ENCODE data around the gene INSRR.

Gene INSRR

GRCh38 chr1:156828400-156829124 lies 30.4 kb downstream of the INSRR start:
- intact Hi-C loops (cut with micrococcal nuclease): no loop called here
- Mint-ChIP-seq H3K4me1 (ENCODE audit: low read depth) (no peaks in the 10 kb centered on the region), H3K27ac (no peak overlapping the region), H3K36me3 (ENCODE audit: low read depth) (no peaks in the 10 kb centered on the region), H3K27me3 (peaks cover 32% of the 10 kb centered on the region), H3K9me3 (no peaks in the 10 kb centered on the region), H3K4me3 (no peak overlapping the region)

- intact Hi-C loops (cut with micrococcal nuclease): no loop called here
- no peaks in the 10 kb centered on the region for H3K36me3 Mint-ChIP-seq (ENCODE audit: low read depth)
- no peak overlapping the region for H3K4me3 Mint-ChIP-seq
- peaks cover 31% of the 10 kb centered on the region for H3K27me3 Mint-ChIP-seq
- H3K27ac Mint-ChIP-seq: no peak overlapping the region
- H3K9me3 Mint-ChIP-seq: no peaks in the 10 kb centered on the region
- H3K4me1 Mint-ChIP-seq (ENCODE audit: low read depth): no peaks in the 10 kb centered on the region
These were observed 32.3 kb downstream of the INSRR start for GRCh38 chr1:156826630-156827029.

GRCh38 chr1:156823210-156823790 lies 35.6 kb downstream of the INSRR start:
- Mint-ChIP-seq H3K27me3 (peaks cover 33% of the 10 kb centered on the region), H3K4me1 (ENCODE audit: low read depth) (no peaks in the 10 kb centered on the region), H3K36me3 (ENCODE audit: low read depth) (no peaks in the 10 kb centered on the region), H3K9me3 (no peaks in the 10 kb centered on the region), H3K27ac (no peak overlapping the region), H3K4me3 (no peak overlapping the region)
- intact Hi-C loops (cut with micrococcal nuclease): no loop called here

GRCh38 chr1:156822680-156823079 lies 36.2 kb downstream of the INSRR start:
- H3K36me3 Mint-ChIP-seq (ENCODE audit: low read depth): no peaks in the 10 kb centered on the region
- no peaks in the 10 kb centered on the region for H3K9me3 Mint-ChIP-seq
- intact Hi-C loops (cut with micrococcal nuclease): no loop called here
- H3K4me1 Mint-ChIP-seq (ENCODE audit: low read depth): no peaks in the 10 kb centered on the region
- peaks cover 33% of the 10 kb centered on the region for H3K27me3 Mint-ChIP-seq
- H3K4me3 Mint-ChIP-seq: no peak overlapping the region
- H3K27ac Mint-ChIP-seq: no peak overlapping the region

- intact Hi-C loops (cut with micrococcal nuclease): no loop called here
- no peak overlapping the region for H3K4me3 Mint-ChIP-seq
- H3K27me3 Mint-ChIP-seq: peaks cover 36% of the 10 kb centered on the region
- H3K4me1 Mint-ChIP-seq (ENCODE audit: low read depth): peaks cover 4% of the 10 kb centered on the region
- no peaks in the 10 kb centered on the region for H3K9me3 Mint-ChIP-seq
- no peaks in the 10 kb centered on the region for H3K36me3 Mint-ChIP-seq (ENCODE audit: low read depth)
- no peak overlapping the region for H3K27ac Mint-ChIP-seq
These were observed 37.1 kb downstream of the INSRR start for GRCh38 chr1:156821801-156822200.

- Mint-ChIP-seq H3K27ac (peak within 1 kb of the TSS; percentile 69), H3K9me3 (no peaks in the 10 kb centered on the region), H3K4me1 (ENCODE audit: low read depth) (peaks cover 48% of the 10 kb centered on the region), H3K4me3 (peak within 1 kb of the TSS; percentile 45), H3K27me3 (peaks cover 70% of the 10 kb centered on the region), H3K36me3 (ENCODE audit: low read depth) (no peaks in the 10 kb centered on the region)
- intact Hi-C loops (cut with micrococcal nuclease): no loop called here
These were observed 42.2 kb downstream of the INSRR start, which contains the start of gene SH2D2A for GRCh38 chr1:156816561-156817328. Gene SH2D2A (minus strand): TSS chr1:156816848. CDS start chr1:156816708, 140 bp downstream.

- H3K27ac Mint-ChIP-seq: peak overlapping the region; percentile 69
- peaks cover 72% of the 10 kb centered on the region for H3K27me3 Mint-ChIP-seq
- peaks cover 55% of the 10 kb centered on the region for H3K4me1 Mint-ChIP-seq (ENCODE audit: low read depth)
- no peaks in the 10 kb centered on the region for H3K9me3 Mint-ChIP-seq
- no peak overlapping the region for H3K4me3 Mint-ChIP-seq
- intact Hi-C loops (cut with micrococcal nuclease): no loop called here
- no peaks in the 10 kb centered on the region for H3K36me3 Mint-ChIP-seq (ENCODE audit: low read depth)
These were observed 42.9 kb downstream of the INSRR start for GRCh38 chr1:156815961-156816422.

GRCh38 chr1:156815307-156815826 lies 43.5 kb downstream of the INSRR start:
- H3K27ac Mint-ChIP-seq: no peak overlapping the region
- intact Hi-C loops (cut with micrococcal nuclease): no loop called here

GRCh38 chr1:156814571-156815260 lies 44.2 kb downstream of the INSRR start:
- peaks cover 57% of the 10 kb centered on the region for H3K4me1 Mint-ChIP-seq (ENCODE audit: low read depth)
- intact Hi-C loops (cut with micrococcal nuclease): no loop called here
- peaks cover 63% of the 10 kb centered on the region for H3K27me3 Mint-ChIP-seq
- H3K27ac Mint-ChIP-seq: no peak overlapping the region
- no peaks in the 10 kb centered on the region for H3K9me3 Mint-ChIP-seq
- no peak overlapping the region for H3K4me3 Mint-ChIP-seq
- H3K36me3 Mint-ChIP-seq (ENCODE audit: low read depth): no peaks in the 10 kb centered on the region

More at GRCh38 chr1:156815307-156815826, 43.5 kb downstream of the INSRR start:
- H3K4me1 Mint-ChIP-seq (ENCODE audit: low read depth): peaks cover 56% of the 10 kb centered on the region
- peaks cover 69% of the 10 kb centered on the region for H3K27me3 Mint-ChIP-seq
- no peaks in the 10 kb centered on the region for H3K9me3 Mint-ChIP-seq
- no peaks in the 10 kb centered on the region for H3K36me3 Mint-ChIP-seq (ENCODE audit: low read depth)
- no peak overlapping the region for H3K4me3 Mint-ChIP-seq

GRCh38 chr1:156813750-156814570 lies 45.0 kb downstream of the INSRR start:
- Mint-ChIP-seq H3K4me3 (peak overlapping the region; percentile 70), H3K4me1 (ENCODE audit: low read depth) (peaks cover 61% of the 10 kb centered on the region), H3K36me3 (ENCODE audit: low read depth) (no peaks in the 10 kb centered on the region), H3K9me3 (no peaks in the 10 kb centered on the region), H3K27ac (peak overlapping the region; percentile 71), H3K27me3 (peaks cover 64% of the 10 kb centered on the region)
- intact Hi-C loops (cut with micrococcal nuclease): no loop called here

- H3K27ac Mint-ChIP-seq: peak overlapping the region; percentile 71
- H3K27me3 Mint-ChIP-seq: peaks cover 66% of the 10 kb centered on the region
- no peaks in the 10 kb centered on the region for H3K9me3 Mint-ChIP-seq
- no peaks in the 10 kb centered on the region for H3K36me3 Mint-ChIP-seq (ENCODE audit: low read depth)
- H3K4me1 Mint-ChIP-seq (ENCODE audit: low read depth): peaks cover 61% of the 10 kb centered on the region
- peak overlapping the region; percentile 70 for H3K4me3 Mint-ChIP-seq
- intact Hi-C loops (cut with micrococcal nuclease): no loop called here
These were observed 45.6 kb downstream of the INSRR start for GRCh38 chr1:156813298-156813697.

- Mint-ChIP-seq H3K9me3 (no peaks in the 10 kb centered on the region), H3K27me3 (peaks cover 73% of the 10 kb centered on the region), H3K4me3 (no peak overlapping the region), H3K4me1 (ENCODE audit: low read depth) (peaks cover 68% of the 10 kb centered on the region), H3K27ac (no peak overlapping the region), H3K36me3 (ENCODE audit: low read depth) (no peaks in the 10 kb centered on the region)
- intact Hi-C loops (cut with micrococcal nuclease): no loop called here
These were observed 46.5 kb downstream of the INSRR start for GRCh38 chr1:156812293-156812990.

Measured in dendritic cell treated with granulocyte-macrophage colony-stimulating factor and Interleukin-4, amounts not matched to agents 40 ng/mL and 50 ng/mL, for 4 days (primary cell).